PFSK-1 (cell line): ENCODE data around the gene CEP120.

Experiments used
- FOXP2 ChIP-seq: optimal IDR thresholded peaks from 2 replicates; pipeline ENCODE3; 2011; ENCODE audit warnings: borderline replicate concordance, control low read depth, inconsistent platforms; ENCODE audit not compliant: insufficient read depth; ENCODE audit errors: extremely low read length, extremely low read depth
- POLR2AphosphoS5 ChIP-seq: IDR thresholded peaks from 2 replicates; pipeline ENCODE4 v1.6.1; 2012; ENCODE audit warnings: low read depth, mild to moderate bottlenecking, control low read depth, low read length, moderate library complexity
- SIN3A ChIP-seq: IDR thresholded peaks from 2 replicates; pipeline ENCODE4 v1.6.1; 2012; ENCODE audit warnings: mild to moderate bottlenecking, low read length, moderate library complexity, borderline replicate concordance; ENCODE audit not compliant: insufficient read depth
- TAF1 ChIP-seq: IDR thresholded peaks from 2 replicates; pipeline ENCODE4 v1.6.1; 2012; ENCODE audit warnings: low read length, control low read depth, borderline replicate concordance; ENCODE audit not compliant: insufficient read depth
- TF ChIP-seq, protein P1 (sequence below), 2 experiments: IDR thresholded peaks; 2 replicates each; pipeline versions ENCODE4 v1.6.1 to v1.8.0; 2011 to 2012; ENCODE audit warnings: low read depth in 2 of 2, low read length in 2 of 2, control low read depth in 1 of 2, inconsistent platforms in 1 of 2, mild to moderate bottlenecking in 1 of 2, moderate library complexity in 1 of 2; ENCODE audit not compliant: insufficient read depth in 1 of 2

Gene CEP120

DNA sequence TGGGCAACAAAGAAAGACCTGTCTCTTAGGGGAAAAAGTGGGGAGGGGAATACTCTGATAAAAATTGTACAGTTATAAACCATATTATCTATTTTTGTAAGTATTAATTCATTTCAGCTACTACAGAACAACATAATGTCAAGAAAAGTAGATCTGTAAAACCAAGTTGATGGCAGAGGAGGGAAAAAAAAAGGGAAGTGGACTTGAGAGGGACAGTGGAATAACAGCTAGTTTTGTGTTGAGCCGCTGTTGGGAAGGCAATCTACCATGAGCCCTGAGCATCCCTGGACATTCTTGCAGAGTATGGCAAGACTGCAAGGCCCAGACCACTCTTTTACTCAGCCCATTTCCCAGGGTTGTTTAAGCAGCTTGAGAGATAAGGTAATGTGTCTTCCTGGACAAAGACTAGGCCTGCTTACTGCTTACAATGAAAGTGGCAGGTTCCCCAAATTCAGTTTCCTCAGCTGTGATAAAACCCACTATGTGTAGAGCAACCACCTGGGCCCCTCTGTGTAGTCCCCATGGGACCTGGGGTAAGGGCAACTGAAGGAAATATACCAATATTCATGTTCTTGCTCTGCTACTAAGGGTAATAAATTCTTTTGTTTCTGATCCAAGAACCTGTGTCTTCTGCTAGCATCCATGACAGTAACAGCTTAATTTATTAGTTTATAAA is 25.0 kb downstream of the CEP120 start:
- no peak for TF ChIP-seq FOXP2
- no peak for TF ChIP-seq TAF1
- TF ChIP-seq POLR2AphosphoS5, result no peak
- TF ChIP-seq, protein P1, sequence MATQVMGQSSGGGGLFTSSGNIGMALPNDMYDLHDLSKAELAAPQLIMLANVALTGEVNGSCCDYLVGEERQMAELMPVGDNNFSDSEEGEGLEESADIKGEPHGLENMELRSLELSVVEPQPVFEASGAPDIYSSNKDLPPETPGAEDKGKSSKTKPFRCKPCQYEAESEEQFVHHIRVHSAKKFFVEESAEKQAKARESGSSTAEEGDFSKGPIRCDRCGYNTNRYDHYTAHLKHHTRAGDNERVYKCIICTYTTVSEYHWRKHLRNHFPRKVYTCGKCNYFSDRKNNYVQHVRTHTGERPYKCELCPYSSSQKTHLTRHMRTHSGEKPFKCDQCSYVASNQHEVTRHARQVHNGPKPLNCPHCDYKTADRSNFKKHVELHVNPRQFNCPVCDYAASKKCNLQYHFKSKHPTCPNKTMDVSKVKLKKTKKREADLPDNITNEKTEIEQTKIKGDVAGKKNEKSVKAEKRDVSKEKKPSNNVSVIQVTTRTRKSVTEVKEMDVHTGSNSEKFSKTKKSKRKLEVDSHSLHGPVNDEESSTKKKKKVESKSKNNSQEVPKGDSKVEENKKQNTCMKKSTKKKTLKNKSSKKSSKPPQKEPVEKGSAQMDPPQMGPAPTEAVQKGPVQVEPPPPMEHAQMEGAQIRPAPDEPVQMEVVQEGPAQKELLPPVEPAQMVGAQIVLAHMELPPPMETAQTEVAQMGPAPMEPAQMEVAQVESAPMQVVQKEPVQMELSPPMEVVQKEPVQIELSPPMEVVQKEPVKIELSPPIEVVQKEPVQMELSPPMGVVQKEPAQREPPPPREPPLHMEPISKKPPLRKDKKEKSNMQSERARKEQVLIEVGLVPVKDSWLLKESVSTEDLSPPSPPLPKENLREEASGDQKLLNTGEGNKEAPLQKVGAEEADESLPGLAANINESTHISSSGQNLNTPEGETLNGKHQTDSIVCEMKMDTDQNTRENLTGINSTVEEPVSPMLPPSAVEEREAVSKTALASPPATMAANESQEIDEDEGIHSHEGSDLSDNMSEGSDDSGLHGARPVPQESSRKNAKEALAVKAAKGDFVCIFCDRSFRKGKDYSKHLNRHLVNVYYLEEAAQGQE (IDR thresholded peaks at IDR 0.05; ENCODE audit: insufficient read depth in 1 of 2, low read depth in 2 of 2, low read length in 2 of 2), result no peak
- no peak for TF ChIP-seq SIN3A

DNA sequence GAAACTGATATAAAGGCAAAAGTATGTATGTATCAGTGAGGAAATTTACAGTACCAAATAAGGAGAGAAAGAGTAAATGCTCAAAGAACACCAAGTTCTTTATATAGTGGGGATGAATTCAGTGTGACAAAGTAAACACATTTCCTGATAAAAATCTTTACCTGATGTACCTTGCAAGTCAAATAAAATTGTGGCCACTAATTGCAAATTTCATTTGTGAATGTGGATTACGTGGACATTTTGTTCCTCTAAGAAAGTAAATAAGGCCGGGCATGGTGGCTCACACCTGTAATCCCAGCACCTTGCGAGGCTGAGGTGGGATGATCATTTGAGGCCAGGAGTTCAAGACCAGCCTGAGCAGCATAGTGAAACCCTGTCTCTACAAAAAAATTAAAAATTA is 25.7 kb downstream of the CEP120 start:
- TF ChIP-seq TAF1 (no peak), SIN3A (no peak), POLR2AphosphoS5 (no peak), FOXP2 (no peak)
- TF ChIP-seq, protein P1 (IDR thresholded peaks at IDR 0.05; ENCODE audit: insufficient read depth in 1 of 2, low read depth in 2 of 2, low read length in 2 of 2), result no peak

DNA sequence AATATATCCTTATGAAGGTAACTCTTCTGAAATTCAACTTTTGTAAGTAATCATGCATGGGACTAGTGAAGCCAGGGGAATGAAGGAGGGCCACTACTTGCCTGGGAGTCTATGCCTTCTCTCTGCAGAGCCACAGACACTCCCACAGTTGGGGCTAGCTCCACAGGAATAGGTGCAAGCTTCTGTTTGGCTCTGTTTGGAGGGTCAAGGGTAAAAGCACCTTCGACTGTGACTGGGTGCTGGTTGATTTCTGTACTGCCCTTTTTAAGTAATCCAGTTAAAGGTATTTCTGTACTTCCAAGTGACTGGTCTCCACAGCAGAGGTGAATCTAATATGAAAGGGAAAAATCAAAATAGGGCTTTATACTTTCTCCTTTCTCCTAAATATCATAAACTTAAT is 32.2 kb downstream of the CEP120 start:
- TF ChIP-seq POLR2AphosphoS5, result no peak
- TF ChIP-seq TAF1, result no peak
- TF ChIP-seq FOXP2, result no peak
- TF ChIP-seq SIN3A, result no peak
- TF ChIP-seq, protein P1 (IDR thresholded peaks at IDR 0.05; ENCODE audit: insufficient read depth in 1 of 2, low read depth in 2 of 2, low read length in 2 of 2), result no peak

DNA sequence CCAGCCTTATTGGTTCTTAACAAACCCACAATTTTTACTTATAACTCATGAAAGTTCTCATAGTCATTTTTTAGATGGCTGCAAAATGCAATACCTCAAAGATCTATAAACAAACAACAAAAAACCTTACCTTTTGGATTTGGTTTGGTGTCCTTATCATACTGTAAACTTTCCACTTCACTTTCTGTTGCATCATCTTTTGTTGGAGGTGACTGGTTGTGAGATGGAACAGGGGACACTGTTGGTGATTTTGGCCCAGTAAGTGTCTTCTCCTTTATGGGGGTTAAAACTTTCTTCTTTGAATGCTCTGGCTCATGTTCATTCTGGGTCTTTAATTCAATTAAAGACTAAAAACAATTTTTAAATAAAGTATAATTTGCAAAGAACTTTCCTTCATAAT is 33.4 kb downstream of the CEP120 start:
- TF ChIP-seq, protein P1 (IDR thresholded peaks at IDR 0.05; ENCODE audit: insufficient read depth in 1 of 2, low read depth in 2 of 2, low read length in 2 of 2), result no peak
- TF ChIP-seq TAF1 (no peak), SIN3A (no peak), FOXP2 (no peak), POLR2AphosphoS5 (no peak)
